Lung (tissue), 12 donors: ENCODE measurements around the gene ACTG1. TPM values are rescaled to one million over a fixed set of nuclear protein-coding genes. Genes with fewer than 3 reads are reported as not detected.

Experiments used
- ATAC-seq: fragments of 200-7000 bp; cut with Tn5 transposase; one replicate; pipeline ENCODE4 v1.9.1; 2020; ENCODE audit warnings: moderate number of reproducible peaks; ENCODE audit not compliant: insufficient read depth, low FRiP score
- DNase-seq, 3 donors: peaks; one replicate each; pipeline ENCODE4 v3.0.0-alpha.2; 2013 to 2017
- H3K27ac ChIP-seq, 2 donors: one replicate each; pipeline ENCODE4 v1.5.1; 2013; ENCODE audit warnings: mild to moderate bottlenecking in 2 of 2, moderate library complexity in 2 of 2, control low read depth in 1 of 2, inconsistent platforms in 1 of 2, low read depth in 1 of 2, low read length in 1 of 2
- H3K27me3 ChIP-seq, 3 donors: one replicate each; pipeline ENCODE4 v1.5.1; 2013; ENCODE audit warnings: low read length in 2 of 3; ENCODE audit not compliant: control insufficient read depth in 3 of 3, insufficient read depth in 3 of 3
- H3K36me3 ChIP-seq, 4 donors: one replicate each; pipeline ENCODE4 v1.5.1; 2013; ENCODE audit warnings: low read length in 4 of 4, mild to moderate bottlenecking in 1 of 4, moderate library complexity in 1 of 4; ENCODE audit not compliant: control insufficient read depth in 4 of 4, insufficient read depth in 4 of 4
- H3K4me1 ChIP-seq, 5 donors: one replicate each; pipeline ENCODE4 v1.5.1; 2013; ENCODE audit warnings: low read length in 5 of 5, mild to moderate bottlenecking in 2 of 5, moderate library complexity in 1 of 5; ENCODE audit not compliant: control insufficient read depth in 5 of 5, insufficient read depth in 5 of 5
- H3K4me3 ChIP-seq: one replicate; pipeline ENCODE4 v1.5.1; 2013; ENCODE audit warnings: mild to moderate bottlenecking, control low read depth, moderate library complexity
- H3K9ac ChIP-seq, 2 donors: one replicate each; pipeline ENCODE4 v1.5.1; 2013; ENCODE audit warnings: low read length in 2 of 2, control low read depth in 1 of 2; ENCODE audit not compliant: insufficient read depth in 1 of 2
- H3K9me3 ChIP-seq, 4 donors: one replicate each; pipeline ENCODE4 v1.5.1; 2013; ENCODE audit warnings: low read length in 3 of 4, mild to moderate bottlenecking in 1 of 4, moderate library complexity in 1 of 4; ENCODE audit not compliant: control insufficient read depth in 4 of 4, insufficient read depth in 3 of 4
- CTCF ChIP-seq: IDR thresholded peaks from 2 replicates; pipeline ENCODE4 v1.5.1; 2012; ENCODE audit warnings: mild to moderate bottlenecking; ENCODE audit errors: control extremely low read depth, extremely low read depth
- WGBS, 2 donors: extraction: QIAGEN DNeasy Blood & Tissue Kit; methylation state at CpG; one replicate each; pipeline ENCODE4 v1.1.7; 2013; 5-methylcytosine and 5-hydroxymethylcytosine counted together
- polyA plus RNA-seq, 2 donors: library from polyadenylated mRNA; stranded (reverse); fragments of 200-250 nt; gene quantifications; one replicate each; pipeline ENCODE4 v1.2.1, GENCODE V29; 2013
- total RNA-seq, 2 donors: library from RNA; depleted of rRNA in 1 of 2; stranded (reverse); fragments of >200 nt in 1 of 2; gene quantifications; one replicate each; pipeline ENCODE4 v1.2.1, GENCODE V29; 2014 to 2021
- donor health status: control.
- donor health status: control.
- donor health status: Bipolar disorder and iron deficiency.
- donor health status: healthy.
- donor health status: DM: yes; HTN: yes; CAD: no.

Gene ACTG1
- total and polyA plus RNA-seq, 4 donors = 1,461 to 4,301 (median 3,063) TPM

GRCh38 chr17:81460856-81461460, 51.6 kb downstream of the ACTG1 start:
- H3K9me3 ChIP-seq = no peaks in the 10 kb centered on the region
- no peak for DNase-seq
- no peak for ATAC-seq
- H3K27me3 ChIP-seq = no peaks in the 10 kb centered on the region
- no peak for TF ChIP-seq CTCF
- peaks cover 0 to 20% (median 0%) of the 10 kb centered on the region in 5 donors for H3K4me1 ChIP-seq
- WGBS, 2 donors = 56 to 82% methylated on average over 38 to 43 of the region's 43 CpGs
- no peak overlapping the region for H3K9ac ChIP-seq
- H3K4me3 ChIP-seq = no peak overlapping the region
- H3K27ac ChIP-seq = no peak overlapping the region
- peaks cover 0 to 41% (median 4%) of the 10 kb centered on the region in 4 donors for H3K36me3 ChIP-seq

Other genes starting within 250 kb of the ACTG1 start
- 100 to 1,000 TPM in 1 of 2 donors, 10 to 100 TPM in 1; 56.0 to 127 TPM for gene SLC38A10, start 217.5 kb downstream of the ACTG1 start, total RNA-seq
- 10 to 100 TPM; 69.6 to 95.3 TPM for gene SLC38A10, start 217.5 kb downstream of the ACTG1 start, polyA plus RNA-seq
- gene BAHCC1, start 117.3 kb downstream of the ACTG1 start, total RNA-seq = 10 to 100 TPM; 24.4 to 24.9 TPM
- 10 to 100 TPM in 1 of 2 donors, 1 to 10 TPM in 1; 7.6 to 10.5 TPM for gene BAHCC1, start 117.3 kb downstream of the ACTG1 start, polyA plus RNA-seq
- 1 to 10 TPM; 2.1 to 3.9 TPM for gene FSCN2, start 15.6 kb upstream of the ACTG1 start, total RNA-seq
- gene FSCN2, start 15.6 kb upstream of the ACTG1 start, polyA plus RNA-seq = 1 to 10 TPM in 1 of 2 donors, under 1 TPM in 1; 0.46 to 1.8 TPM
- gene FAAP100, start 39.6 kb upstream of the ACTG1 start, total RNA-seq = 10 to 100 TPM; 20.8 to 34.4 TPM
- gene FAAP100, start 39.6 kb upstream of the ACTG1 start, polyA plus RNA-seq = 10 to 100 TPM; 21.4 to 29.3 TPM
- 10 to 100 TPM; 47.8 to 98.0 TPM for gene NPLOC4, start 124.3 kb upstream of the ACTG1 start, total RNA-seq
- 10 to 100 TPM; 30.1 to 54.8 TPM for gene NPLOC4, start 124.3 kb upstream of the ACTG1 start, polyA plus RNA-seq
- gene TSPAN10, start 124.4 kb upstream of the ACTG1 start, total RNA-seq = 1 to 10 TPM; 1.4 to 4.7 TPM
- under 1 TPM; 0.61 to 0.85 TPM for gene TSPAN10, start 124.4 kb upstream of the ACTG1 start, polyA plus RNA-seq
- 1 to 10 TPM in 1 of 2 donors, not detected in 1; 1.8 TPM for gene PDE6G, start 143.7 kb upstream of the ACTG1 start, total RNA-seq
- 1 to 10 TPM; 1.8 to 2.1 TPM for gene PDE6G, start 143.7 kb upstream of the ACTG1 start, polyA plus RNA-seq
- 10 to 100 TPM in 1 of 2 donors, 1 to 10 TPM in 1; 8.9 to 35.1 TPM for gene OXLD1, start 153.8 kb upstream of the ACTG1 start, total RNA-seq
- gene OXLD1, start 153.8 kb upstream of the ACTG1 start, polyA plus RNA-seq = 10 to 100 TPM; 61.3 to 77.7 TPM
- gene CCDC137, start 153.9 kb upstream of the ACTG1 start, total RNA-seq = 10 to 100 TPM; 10.2 to 23.6 TPM
- gene CCDC137, start 153.9 kb upstream of the ACTG1 start, polyA plus RNA-seq = 10 to 100 TPM; 16.6 to 16.8 TPM
- gene ARL16, start 171.0 kb upstream of the ACTG1 start, total RNA-seq = 10 to 100 TPM; 27.4 to 31.8 TPM
- gene ARL16, start 171.0 kb upstream of the ACTG1 start, polyA plus RNA-seq = 10 to 100 TPM; 27.8 to 59.5 TPM
- 100 to 1,000 TPM in 1 of 2 donors, 10 to 100 TPM in 1; 51.5 to 128 TPM for gene HGS, start 171.2 kb upstream of the ACTG1 start, total RNA-seq
- 100 to 1,000 TPM; 100 to 115 TPM for gene HGS, start 171.2 kb upstream of the ACTG1 start, polyA plus RNA-seq
- 10 to 100 TPM in 1 of 2 donors, 1 to 10 TPM in 1; 6.1 to 74.9 TPM for gene MRPL12, start 190.6 kb upstream of the ACTG1 start, total RNA-seq
- 100 to 1,000 TPM; 132 to 154 TPM for gene MRPL12, start 190.6 kb upstream of the ACTG1 start, polyA plus RNA-seq
- 10 to 100 TPM in 1 of 2 donors, 1 to 10 TPM in 1; 4.3 to 21.0 TPM for gene SLC25A10, start 199.5 kb upstream of the ACTG1 start, total RNA-seq
- 10 to 100 TPM; 13.0 to 21.5 TPM for gene SLC25A10, start 199.5 kb upstream of the ACTG1 start, polyA plus RNA-seq